ENCODE measurements around the gene LAMTOR2.
"Not testable (repeated sequence)": the region's sequence is repeated elsewhere in the genome, so short reads cannot be mapped to it uniquely, and the experiment has no call there.

LAMTOR2 gene

GRCh38 chr1:156052862-156053767, 1.5 kb upstream of the LAMTOR2 start:
- no peak for DNase-seq (ENCODE audit: low read depth)

DNA sequence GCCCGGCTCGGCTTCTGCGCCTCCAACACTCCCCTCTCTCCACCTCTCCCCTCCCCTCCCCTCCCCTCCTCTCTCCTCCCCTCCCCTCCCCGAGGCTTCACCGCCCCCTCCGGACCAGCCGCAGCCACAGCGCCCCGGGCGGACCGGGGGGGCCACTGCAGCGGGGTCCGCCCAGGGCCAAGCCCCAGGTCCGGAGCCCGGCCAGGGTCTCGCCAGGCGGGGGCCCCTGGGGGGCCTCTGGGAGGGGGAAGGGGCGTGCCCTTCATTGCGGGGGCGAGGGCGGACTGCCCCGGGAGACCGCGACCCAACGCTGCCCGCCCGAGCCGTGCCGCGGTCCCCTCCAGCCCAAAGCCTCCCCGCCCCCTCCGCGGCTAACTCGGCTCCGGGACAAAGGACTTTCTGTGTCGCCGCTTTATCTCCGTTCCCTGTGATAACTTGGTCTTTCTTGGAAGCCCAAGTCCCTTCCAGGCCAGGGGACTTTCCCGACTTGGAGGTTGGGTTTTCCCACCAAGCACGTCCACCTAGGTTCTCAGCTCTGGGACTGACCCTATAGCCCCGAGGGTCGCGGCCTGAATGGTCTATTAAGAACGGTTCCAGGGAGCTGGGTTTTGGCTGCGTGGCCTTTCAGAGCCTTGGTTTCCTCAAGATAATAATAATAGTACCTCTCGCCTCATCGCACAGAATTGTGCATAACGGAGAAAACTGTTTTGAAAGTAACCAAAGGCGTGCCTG, 648 bp upstream of the LAMTOR2 start, which contains the start of gene UBQLN4:
TSS of gene UBQLN4 (minus strand) at position 31 of the 732 bp plus-strand sequence. CDS start 97 bp downstream, outside the sequence.
- peak; percentile 59 for DNase-seq (ENCODE audit: low read depth)

DNA sequence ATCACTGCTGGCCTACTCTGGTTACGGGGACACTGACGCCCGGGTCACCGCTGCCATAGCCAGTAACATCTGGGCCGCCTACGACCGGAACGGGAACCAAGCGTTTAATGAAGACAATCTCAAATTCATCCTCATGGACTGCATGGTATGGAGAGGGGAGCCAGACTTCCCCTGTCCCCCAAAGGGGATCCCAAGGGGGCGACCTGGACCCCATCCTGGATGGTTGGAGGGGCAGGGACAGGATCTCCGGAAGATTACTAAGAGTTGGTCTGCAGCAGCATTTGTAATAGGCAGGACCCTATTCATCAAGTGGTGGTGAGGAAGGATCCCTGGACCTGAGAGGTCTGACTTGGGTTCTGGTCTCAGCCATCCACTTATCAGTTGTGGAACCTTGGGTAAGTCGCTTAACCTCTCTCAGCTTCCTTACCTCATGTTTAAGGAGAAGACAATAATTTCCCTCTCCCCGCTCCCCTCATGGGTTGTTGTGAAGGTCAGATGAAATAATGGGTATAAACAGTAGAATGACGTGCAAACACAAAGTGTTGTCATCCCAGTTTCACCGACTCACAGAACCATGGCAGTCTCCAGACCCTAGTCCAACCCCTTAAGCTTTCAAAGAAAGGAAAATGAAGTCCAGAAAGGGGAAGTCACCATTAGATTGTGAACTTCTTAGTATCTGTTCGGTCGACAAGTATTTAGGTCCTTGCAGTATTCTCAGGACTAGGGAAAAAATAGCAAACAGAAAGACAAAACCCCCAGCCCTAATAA, 883 bp downstream of the LAMTOR2 start:
- no peak for DNase-seq (ENCODE audit: low read depth)

DNA sequence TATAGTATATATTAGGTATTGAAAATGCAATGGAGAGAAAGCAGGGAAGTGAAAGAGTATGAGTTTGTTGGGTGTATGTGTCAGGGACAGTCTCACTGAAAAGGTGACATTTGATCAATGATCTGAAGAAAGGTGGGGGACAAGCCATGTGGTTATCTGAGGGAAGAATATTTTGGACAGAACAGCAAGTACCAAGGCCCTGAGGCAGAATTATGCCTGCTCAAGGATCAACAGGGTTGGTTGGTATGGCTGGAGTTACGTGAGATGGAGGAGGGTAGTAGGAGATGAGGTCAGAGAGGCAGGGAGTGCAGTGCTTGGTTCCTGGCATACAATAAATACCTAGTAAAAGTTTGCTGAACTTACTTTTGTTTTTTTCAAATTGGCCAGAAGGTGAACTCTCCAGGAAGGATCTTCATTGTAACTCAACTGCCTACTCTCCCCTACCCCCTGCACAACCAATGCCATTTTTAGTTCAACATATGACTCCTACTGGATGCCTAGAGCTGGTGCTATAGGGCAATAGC, 1.8 kb downstream of the LAMTOR2 start:
- no peak for DNase-seq (ENCODE audit: low read depth)

- no peak for DNase-seq (ENCODE audit: low read depth)
Measured at GRCh38 chr1:156060937-156061636, 6.5 kb downstream of the LAMTOR2 start, which contains the start of gene RAB25. RAB25 (plus strand) TSS chr1:156061160; CDS start chr1:156061401, 241 bp downstream.

DNA sequence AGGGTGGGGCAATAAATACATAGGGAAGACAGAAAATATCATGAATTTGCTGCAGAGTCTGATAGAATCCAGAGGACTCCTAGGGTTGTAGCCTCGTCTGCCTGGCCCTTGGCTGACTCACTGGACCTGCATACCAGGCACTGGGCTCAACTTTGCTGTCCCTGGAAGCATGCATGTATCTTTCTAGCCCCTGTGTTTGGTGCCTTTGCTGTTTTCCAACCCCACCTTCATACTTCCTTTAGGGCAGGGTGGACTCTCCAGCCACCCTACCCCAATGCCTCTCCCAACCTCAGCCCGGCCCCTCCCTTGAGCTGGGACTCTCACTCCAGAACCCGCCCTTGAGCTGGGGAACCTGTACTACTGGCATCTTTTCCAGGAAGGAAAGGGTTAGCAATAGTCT, 7.6 kb downstream of the LAMTOR2 start:
- DNase-seq (ENCODE audit: low read depth): no peak

DNA sequence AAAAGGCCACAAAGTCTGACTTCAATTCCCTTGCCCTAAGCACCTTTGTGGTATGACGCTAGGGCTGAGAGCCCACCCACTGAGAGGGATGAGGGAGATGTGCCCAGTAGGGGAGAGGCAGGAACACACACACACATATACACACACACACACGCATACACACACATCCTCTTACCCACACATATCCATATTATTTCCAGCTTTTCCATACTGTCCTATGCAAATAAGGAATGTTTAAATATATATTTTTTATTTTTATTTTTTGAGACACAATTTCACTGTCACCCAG, 9.4 kb downstream of the LAMTOR2 start:
- no peak for DNase-seq (ENCODE audit: low read depth)

DNA sequence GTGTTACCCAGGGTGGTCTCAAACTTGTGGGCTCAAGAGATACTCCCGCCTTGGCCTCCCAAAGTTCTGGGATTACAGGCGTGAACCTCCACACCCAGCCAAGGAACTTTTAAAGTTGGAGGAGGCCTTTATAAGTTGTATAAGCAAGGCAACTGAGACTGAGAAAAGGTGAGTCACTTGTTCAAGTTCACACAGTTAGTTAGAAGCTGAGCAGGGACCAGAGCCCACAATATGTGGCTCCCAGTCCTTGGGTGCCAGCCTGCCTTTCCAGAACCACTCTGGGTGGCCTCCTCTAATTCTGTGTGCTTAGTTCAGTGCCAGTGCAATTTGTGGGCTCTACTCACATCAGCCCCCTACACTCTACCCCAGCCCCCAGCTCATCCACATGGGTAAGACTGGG, 10.0 kb downstream of the LAMTOR2 start:
- DNase-seq (ENCODE audit: low read depth): no peak

DNA sequence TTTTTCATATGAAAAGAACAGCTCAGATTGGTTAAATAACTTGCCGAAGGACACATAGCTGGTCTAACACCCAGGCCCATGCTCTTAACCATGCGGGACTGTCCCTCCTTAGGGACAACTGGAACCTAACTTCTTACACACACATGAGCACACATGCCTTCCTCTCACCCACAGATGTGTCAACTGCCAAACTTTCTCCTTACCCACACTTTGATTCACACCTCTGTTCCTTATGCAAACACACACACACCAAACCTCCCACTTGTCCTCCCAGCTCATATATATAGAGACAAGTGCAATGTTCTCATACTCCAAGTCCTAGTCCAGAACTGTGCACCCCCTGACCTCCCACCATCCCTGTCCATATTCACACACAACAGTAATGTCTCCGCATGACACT, 10.6 kb downstream of the LAMTOR2 start:
- DNase-seq (ENCODE audit: low read depth): no peak

DNA sequence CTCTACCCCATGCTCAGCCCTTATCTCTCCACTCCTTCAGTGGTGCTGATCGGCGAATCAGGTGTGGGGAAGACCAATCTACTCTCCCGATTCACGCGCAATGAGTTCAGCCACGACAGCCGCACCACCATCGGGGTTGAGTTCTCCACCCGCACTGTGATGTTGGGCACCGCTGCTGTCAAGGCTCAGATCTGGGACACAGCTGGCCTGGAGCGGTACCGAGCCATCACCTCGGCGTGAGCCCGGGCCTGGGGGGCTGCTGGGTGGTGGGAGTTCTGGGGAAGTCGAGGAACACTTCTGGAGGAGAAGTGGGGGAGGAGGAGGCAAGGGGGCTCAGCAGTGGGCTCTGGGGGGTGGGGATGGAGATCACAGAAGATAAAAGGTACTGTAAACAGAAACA, 11.3 kb downstream of the LAMTOR2 start:
- no peak for DNase-seq (ENCODE audit: low read depth)

- DNase-seq (ENCODE audit: low read depth): no peak
Measured at GRCh38 chr1:156067262-156067661, 12.7 kb downstream of the LAMTOR2 start.

DNA sequence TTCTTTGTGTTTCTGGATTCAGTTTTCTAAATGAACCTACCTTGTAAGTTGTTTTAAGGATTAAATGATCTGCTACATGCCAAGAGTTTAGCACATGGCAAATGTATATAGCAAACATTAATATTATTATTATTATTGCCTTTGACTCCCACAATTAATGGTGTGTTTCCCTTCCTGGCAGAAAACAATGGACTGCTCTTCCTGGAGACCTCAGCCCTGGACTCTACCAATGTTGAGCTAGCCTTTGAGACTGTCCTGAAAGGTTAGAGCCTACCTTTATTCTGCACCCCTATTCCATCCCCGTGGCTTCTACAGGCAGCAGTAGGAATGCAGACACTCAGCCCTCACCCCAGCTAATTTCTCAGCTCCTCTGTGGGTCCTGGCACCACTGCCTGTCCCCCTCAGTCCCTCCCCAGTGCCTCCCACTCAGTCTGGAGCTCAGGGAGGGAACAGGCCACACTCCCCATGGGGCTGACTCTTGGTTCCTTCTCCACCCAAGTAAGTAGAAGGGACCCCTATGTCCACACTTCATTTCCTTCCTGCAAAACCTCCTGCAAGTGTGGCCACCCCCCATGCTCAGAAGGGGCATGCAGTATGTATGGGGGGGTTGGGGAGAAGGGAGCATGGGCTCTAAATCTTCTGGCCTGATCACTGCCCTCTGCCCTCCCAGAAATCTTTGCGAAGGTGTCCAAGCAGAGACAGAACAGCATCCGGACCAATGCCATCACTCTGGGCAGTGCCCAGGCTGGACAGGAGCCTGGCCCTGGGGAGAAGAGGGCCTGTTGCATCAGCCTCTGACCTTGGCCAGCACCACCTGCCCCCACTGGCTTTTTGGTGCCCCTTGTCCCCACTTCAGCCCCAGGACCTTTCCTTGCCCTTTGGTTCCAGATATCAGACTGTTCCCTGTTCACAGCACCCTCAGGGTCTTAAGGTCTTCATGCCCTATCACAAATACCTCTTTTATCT, 15.2 kb downstream of the LAMTOR2 start:
- DNase-seq (ENCODE audit: low read depth): no peak

- DNase-seq (ENCODE audit: low read depth): no peak
Measured at GRCh38 chr1:156070548-156070947, 16.0 kb downstream of the LAMTOR2 start.

- DNase-seq (ENCODE audit: low read depth): not testable (repeated sequence)
Measured at GRCh38 chr1:156071332-156071816, 16.8 kb downstream of the LAMTOR2 start.

GRCh38 chr1:156072251-156072650, 17.7 kb downstream of the LAMTOR2 start:
- DNase-seq (ENCODE audit: low read depth): no peak

DNA sequence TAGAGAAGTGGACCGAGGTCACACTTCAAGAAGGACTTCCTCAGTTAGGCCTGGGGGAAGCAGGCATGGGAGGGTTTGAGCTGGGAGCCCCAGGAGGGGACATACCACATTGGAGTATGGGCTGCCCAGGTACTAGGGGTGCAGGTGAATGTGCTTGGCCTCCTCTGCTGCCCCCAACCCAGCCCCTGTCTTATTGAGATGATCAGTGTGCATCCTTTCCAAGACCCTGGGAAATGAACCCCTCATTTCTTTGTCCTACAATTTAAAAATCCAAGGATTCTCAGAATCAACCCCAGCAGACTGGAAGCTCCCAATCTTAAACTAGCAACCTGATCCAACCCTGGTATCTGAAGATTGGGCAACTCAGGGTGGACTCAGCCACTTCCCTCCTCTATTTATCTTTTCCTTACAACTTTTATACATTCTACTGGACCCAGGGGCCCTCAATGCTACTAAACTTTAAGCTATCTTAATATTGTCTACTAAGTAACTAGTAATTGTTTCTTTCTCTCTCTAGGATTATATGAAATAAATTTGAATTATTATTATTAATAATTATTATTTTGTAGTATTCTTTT, 18.6 kb downstream of the LAMTOR2 start:
- DNase-seq (ENCODE audit: low read depth): no peak

DNA sequence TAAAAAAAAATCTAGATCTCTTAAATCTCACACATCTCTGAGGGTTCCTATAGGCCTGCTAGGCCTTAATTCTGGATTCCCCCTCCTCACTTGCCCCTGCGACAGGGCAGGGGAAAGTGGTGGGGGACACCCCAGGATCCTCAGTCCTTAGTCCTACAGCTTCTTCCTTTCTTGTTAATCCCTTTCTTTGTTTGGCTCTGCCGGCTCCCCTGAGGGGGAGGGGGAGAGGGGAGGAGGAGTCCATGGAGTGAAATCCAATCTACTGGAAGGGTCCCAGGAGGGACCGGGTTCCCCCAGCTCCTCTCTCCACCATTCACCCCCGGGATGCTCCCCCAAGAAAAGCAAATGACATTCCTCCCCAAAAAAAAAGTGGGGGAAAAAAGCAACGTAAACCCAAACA, 19.2 kb downstream of the LAMTOR2 start:
- no peak for DNase-seq (ENCODE audit: low read depth)

- no peak for DNase-seq (ENCODE audit: low read depth)
Measured at GRCh38 chr1:156074661-156075060, 20.1 kb downstream of the LAMTOR2 start.

- DNase-seq (ENCODE audit: low read depth): no peak
Measured at GRCh38 chr1:156075162-156075561, 20.6 kb downstream of the LAMTOR2 start.

GRCh38 chr1:156075775-156076204, 21.2 kb downstream of the LAMTOR2 start:
- DNase-seq (ENCODE audit: low read depth): no peak
